Stimulated activated CD4-positive, alpha-beta T cell treated with anti-CD3 and anti-CD28 coated beads, TNF-alpha, amount 100 ng/mL, for 1 hour (primary cell): ENCODE measurements around the gene C1GALT1.
"Not testable (repeated sequence)": the region's sequence is repeated elsewhere in the genome, so short reads cannot be mapped to it uniquely, and the experiment has no call there.

Experiments used
- DNase-seq, 3 donors: peaks; one replicate each; pipeline ENCODE4 v3.0.0-alpha.2; 2020; ENCODE audit warnings: low read depth in 3 of 3, low spot score in 1 of 3

C1GALT1 gene

GRCh38 chr7:7166318-7166717 lies 16.0 kb upstream of the C1GALT1 start:
- no peak for DNase-seq

- no peak for DNase-seq
Observed at GRCh38 chr7:7169296-7169695, 13.0 kb upstream of the C1GALT1 start.

GRCh38 chr7:7173956-7174632 lies 8.2 kb upstream of the C1GALT1 start:
- DNase-seq = no peak

GRCh38 chr7:7175075-7175695 lies 7.2 kb upstream of the C1GALT1 start:
- DNase-seq = no peak

GRCh38 chr7:7176406-7177043 lies 5.8 kb upstream of the C1GALT1 start:
- no peak for DNase-seq

- DNase-seq = no peak
Observed at GRCh38 chr7:7177044-7177517, 5.3 kb upstream of the C1GALT1 start.

GRCh38 chr7:7178081-7178480 lies 4.3 kb upstream of the C1GALT1 start:
- no peak for DNase-seq

- no peak for DNase-seq
Observed at GRCh38 chr7:7178906-7179305, 3.4 kb upstream of the C1GALT1 start.

- DNase-seq = no peak
Observed at GRCh38 chr7:7180725-7181449, 1.5 kb upstream of the C1GALT1 start.

- peak in 2 of 3 donors; percentile 7 for DNase-seq
Observed at GRCh38 chr7:7181519-7182155, 707 bp upstream of the C1GALT1 start.

- peak; percentile 6 to 29 (median 19) for DNase-seq
Observed at GRCh38 chr7:7183061-7183837, 905 bp downstream of the C1GALT1 start.

- DNase-seq = no peak
Observed at GRCh38 chr7:7183838-7184463, 1.6 kb downstream of the C1GALT1 start.

- DNase-seq = no peak
Observed at GRCh38 chr7:7185371-7185989, 3.1 kb downstream of the C1GALT1 start.

GRCh38 chr7:7188091-7188490 lies 5.7 kb downstream of the C1GALT1 start:
- no peak for DNase-seq

GRCh38 chr7:7188742-7189141 lies 6.4 kb downstream of the C1GALT1 start:
- no peak for DNase-seq

GRCh38 chr7:7190142-7190541 lies 7.8 kb downstream of the C1GALT1 start:
- DNase-seq = no peak

GRCh38 chr7:7191137-7191536 lies 8.8 kb downstream of the C1GALT1 start:
- DNase-seq = no peak

GRCh38 chr7:7192798-7193788 lies 10.7 kb downstream of the C1GALT1 start:
- DNase-seq = not testable (repeated sequence)
